GM21526 (cell line): Measurements from ENCODE around the gene MFGE8.

Source experiments
- ATAC-seq: cut with Tn5 transposase; IDR thresholded peaks from one replicate; pipeline ENCODE4 v1.9.1; 2021; ENCODE audit warnings: moderate library complexity; ENCODE audit not compliant: unreplicated experiment, low FRiP score

Gene MFGE8

DNA sequence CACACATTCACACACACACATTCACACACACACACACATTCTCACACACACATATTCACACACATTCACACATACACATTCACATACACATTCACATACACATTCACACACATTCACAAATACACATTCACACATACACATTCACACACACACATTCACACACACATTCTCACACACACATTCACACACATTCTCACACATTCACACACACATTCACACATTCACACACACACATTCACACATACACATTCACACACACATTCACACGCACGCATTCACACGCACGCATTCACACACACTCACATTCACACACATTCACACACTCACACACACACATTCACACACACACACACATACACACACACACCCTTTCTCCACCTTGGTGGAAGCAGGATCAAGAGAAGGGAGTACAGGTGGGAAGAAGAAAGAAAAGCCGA lies 12.2 kb downstream of the MFGE8 start:
- ATAC-seq = no peak

GRCh38 chr15:88900309-88900981 lies 12.7 kb downstream of the MFGE8 start:
- no peak for ATAC-seq

DNA sequence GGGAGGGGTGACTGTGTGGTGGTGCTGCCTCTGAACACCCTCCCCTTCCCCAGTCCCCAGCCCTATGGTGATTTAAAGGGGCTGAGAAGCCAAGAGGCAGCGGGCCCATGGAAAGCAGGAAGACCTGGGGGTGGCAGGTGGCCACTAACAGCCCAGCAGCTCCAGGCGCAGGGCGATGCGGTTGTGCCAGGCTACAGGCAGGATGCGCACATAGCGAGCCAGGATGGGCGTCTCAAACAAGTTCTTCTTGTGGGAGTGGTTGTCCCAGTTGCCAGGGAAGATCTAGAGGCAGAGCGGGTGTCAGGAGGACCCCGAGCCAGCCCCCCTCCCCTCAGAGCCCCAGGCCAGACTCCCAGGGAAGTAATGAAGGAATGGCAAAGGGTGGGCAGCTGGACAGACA lies 13.9 kb downstream of the MFGE8 start:
- ATAC-seq = no peak

DNA sequence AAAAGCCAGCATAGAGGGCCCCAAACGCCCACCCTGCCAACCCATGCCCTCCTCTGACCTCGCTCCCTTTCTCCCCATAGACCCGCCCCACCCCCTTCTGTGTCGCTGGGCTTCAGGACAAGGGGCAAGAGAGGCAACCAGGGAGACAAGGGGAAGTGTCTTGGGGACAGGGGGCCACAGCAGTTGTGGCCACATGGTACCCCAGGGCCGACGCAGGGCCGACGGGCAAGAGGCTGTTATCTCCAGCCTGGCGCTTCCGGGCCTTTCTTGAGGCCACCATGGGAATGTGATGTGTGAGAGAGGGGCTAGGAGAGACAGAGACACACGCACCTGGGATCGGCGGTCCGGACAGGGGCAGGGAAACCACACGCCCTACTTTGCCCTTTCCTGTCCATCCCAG lies 14.4 kb downstream of the MFGE8 start:
- ATAC-seq = no peak

- peak; percentile 73 for ATAC-seq
Observed at GRCh38 chr15:88897456-88898194, 15.6 kb downstream of the MFGE8 start.

DNA sequence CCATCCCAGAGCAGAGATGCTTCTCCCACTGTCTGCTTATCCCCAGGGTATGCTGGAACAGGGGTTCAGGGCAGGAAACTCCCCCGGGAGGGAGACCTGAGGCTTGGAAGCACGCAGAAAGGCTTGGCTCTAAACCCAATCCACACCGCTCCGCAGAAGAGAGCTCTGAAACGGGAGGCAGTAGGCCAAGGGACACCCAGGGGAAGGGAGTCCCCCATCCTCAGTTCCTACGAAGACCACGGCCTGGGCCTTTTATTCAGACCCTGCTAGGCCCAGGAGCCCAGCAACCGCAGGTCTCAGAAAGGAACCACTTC lies 16.1 kb downstream of the MFGE8 start:
- ATAC-seq = no peak

DNA sequence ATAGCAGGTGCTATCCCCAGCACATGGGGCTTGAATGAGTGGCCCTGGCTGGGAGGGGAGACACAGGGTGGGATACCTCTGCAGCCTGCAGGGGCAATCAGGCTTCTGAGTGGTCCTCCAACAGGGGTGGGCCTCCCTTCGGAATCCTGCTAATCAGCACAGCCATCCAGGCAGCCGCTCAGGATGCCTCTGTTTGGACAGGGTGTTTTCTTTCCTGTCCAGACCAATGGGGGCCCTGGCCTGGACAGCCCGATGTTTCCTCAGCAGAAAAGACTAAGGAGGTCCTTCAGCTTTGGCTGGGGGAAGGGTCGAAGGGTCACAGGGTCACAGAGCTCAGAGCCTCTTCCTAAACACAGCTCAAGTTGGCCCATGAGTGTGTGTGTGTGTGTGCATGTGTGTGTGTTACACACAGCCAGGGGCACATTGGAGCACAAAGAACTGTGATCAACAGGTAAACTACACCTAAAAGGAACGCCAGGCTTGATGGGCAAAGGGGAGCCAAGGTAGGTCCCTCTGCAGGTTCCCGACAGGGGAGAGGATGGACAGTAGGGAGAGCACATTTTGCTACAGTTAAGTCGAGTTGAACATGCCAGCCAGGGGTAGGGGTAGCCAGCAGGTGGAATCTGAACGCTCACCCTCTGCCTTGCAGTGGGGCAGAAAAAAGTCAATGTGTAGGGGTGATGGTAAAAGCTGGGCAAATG lies 16.7 kb downstream of the MFGE8 start:
- no peak for ATAC-seq

GRCh38 chr15:88894819-88895767 lies 18.1 kb downstream of the MFGE8 start, which contains the start of gene HAPLN3:
Gene HAPLN3 (minus strand): TSS chr15:88895544. CDS start chr15:88887298, 8,246 bp downstream.
- no peak for ATAC-seq

GRCh38 chr15:88894348-88894818 lies 18.8 kb downstream of the MFGE8 start:
- ATAC-seq = no peak

GRCh38 chr15:88891540-88892254 lies 21.5 kb downstream of the MFGE8 start:
- no peak for ATAC-seq

DNA sequence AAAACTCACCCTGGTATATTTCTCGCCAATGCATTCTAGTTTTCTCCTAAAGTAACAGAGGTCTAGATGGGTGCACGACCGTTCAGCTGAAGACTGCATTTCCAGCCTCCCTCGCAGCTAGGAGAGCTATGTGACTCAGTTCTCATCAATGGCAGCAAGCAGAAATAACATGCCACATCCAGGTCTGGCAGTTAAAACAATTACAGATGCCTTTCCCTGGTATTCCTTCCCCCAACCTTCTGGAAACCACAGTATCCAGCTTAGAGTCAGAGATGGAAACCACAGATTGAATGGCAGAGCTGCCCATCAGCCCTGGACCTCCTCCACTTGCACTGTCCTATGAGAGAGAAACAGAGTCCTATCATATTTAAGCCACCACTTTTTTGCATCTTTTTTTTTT lies 22.7 kb downstream of the MFGE8 start:
- no peak for ATAC-seq

DNA sequence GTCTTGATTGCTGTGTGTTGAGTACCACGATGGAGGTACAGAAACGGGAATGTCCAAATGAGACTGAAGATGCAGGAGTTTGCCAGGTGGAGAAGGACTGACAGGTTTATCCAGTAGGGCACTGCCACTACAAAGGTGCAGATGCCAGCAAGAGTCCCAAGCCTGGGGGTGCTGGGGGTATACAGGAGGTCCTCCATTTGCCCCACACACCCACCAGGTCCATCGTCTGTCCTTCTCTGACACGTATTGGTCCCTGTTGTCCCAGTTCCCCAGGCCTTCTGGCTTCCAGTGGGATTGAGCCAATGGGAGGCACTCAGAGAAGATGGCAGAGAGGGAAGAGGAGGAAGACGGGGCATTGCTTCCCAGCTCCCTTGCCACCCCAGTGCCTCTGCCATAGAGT lies 24.5 kb downstream of the MFGE8 start:
- no peak for ATAC-seq

GRCh38 chr15:88887068-88887580 lies 26.1 kb downstream of the MFGE8 start:
- ATAC-seq = no peak

DNA sequence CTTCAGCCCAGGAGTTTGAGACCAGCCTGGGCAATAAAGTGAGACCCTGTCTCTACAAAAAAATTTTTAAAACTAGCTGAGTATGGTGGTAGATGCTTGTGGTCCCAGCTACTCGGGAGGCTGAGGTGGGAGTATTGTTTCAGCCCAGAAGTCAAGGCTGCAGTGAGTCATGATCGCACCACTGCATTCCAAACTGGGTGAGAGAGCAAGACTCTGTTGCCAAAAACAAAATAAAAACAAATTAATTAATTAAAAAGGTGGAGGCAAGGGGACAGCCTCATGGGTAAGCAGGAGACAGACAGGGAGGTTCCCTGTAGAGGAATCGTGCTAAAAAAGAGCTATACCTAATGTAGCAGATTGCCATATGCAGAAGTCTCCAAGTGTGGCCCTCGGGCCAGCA lies 30.4 kb downstream of the MFGE8 start:
- no peak for ATAC-seq

DNA sequence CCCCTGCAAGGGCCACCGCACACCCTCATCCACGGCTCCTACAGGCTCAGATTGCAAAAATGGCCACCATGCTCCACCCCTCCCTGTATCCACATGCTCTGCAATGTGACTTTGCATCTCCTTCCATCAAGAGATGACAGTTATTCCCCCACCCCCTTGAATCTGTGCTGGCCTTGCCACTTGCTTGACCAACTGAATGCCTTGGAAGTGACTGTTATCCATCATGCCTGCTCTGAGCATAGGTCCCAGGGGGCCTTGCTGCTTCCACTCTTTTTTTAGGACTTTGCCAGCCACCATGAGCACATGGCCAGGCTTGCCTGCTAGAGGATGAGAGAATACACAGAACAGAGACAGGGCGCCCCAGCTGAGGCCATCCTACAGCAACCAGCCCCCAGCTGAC lies 31.4 kb downstream of the MFGE8 start:
- ATAC-seq = no peak

DNA sequence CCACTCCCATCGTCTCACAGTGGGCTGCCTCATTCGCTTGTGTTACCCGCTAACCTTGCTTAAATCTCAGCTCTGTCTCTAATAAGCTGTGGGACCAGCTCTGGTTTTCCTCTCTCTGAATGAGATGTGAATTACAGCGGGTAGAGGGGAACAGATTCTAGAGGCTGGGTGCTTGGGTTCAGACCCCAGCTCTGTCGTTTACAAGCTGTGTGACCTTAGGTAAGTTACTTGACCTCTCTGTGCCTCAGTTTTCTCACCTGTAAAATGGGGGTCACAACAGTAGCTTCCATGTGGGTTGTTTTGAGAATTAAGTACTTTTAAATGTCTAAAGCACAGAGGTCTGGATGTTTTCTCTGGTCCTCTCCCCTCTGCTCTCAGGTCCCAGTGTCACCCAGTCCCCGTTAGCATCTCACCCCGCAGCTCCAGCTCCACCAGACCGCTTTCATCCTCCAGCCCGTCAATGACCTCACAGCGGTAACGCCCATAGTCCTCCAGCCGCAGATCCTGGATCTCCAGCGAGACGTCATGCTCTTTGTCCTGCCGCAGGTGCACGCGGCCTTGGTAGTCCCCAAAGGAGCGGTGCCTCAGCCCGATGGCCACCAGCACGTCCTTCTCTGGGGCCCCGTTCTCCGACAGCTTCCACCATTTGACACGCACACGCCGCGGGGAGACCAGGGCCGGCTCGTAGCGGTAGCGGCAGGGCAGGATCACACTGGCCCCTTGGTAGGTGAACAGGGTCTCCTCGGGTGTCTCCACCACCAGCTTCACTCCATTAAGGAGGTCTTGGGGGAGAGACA lies 32.0 kb downstream of the MFGE8 start:
- no peak for ATAC-seq

DNA sequence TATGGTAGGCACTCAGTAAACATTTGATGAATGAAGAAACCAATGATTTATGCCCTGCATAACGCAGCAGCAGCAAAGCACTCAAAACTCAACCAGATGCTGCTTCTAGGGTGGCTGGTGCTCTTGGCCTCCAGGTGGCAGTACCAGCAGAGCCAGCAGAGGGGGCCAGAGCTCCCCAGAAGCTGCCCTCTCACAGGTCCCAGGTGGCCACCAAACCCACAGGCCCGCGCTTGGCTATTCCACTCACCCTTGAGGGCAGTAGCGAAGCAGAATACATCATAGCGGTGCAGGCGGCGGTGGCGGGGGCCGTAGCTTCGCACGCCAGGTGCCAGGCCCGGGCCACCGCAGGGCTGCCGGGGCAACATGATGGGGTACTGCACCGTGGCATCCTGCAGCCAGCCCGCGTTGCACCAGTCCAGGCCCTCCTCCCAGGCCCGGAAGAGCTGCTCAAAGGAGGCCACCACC lies 34.4 kb downstream of the MFGE8 start:
- ATAC-seq = peak; percentile 66

DNA sequence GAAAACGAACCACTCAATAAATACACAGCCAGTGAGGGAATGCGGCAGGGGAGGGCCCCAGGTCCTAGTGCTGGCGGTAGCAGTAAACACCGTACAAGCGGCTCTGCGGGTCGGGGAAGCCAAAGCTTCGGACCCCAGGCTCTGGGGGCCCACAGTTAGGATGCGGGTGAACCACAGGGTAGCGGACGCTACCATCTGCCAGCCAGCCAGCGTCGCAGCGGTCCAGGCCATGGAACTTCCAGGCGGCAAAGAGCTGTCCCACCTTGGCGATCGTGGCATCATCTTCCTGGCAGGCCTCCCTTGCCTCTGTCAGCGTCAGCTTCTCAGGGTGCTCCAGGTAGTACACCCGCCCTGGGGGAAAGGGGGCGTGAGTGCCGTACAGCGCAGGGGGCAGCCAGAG lies 35.3 kb downstream of the MFGE8 start:
- no peak for ATAC-seq

GRCh38 chr15:88877415-88877814 lies 35.8 kb downstream of the MFGE8 start:
- ATAC-seq = no peak
